HG03520 (cell line): Measurements from ENCODE around the gene SNX25.
"Not testable (repeated sequence)": the region's sequence is repeated elsewhere in the genome, so short reads cannot be mapped to it uniquely, and the experiment has no call there.

Source experiments
- ATAC-seq: cut with Tn5 transposase; IDR thresholded peaks from one replicate; pipeline ENCODE4 v1.9.1; 2021; ENCODE audit warnings: mild to moderate bottlenecking, moderate library complexity; ENCODE audit not compliant: unreplicated experiment

Gene SNX25

GRCh38 chr4:185258741-185259140 is 49.3 kb downstream of the SNX25 start:
- not testable (repeated sequence) for ATAC-seq

DNA sequence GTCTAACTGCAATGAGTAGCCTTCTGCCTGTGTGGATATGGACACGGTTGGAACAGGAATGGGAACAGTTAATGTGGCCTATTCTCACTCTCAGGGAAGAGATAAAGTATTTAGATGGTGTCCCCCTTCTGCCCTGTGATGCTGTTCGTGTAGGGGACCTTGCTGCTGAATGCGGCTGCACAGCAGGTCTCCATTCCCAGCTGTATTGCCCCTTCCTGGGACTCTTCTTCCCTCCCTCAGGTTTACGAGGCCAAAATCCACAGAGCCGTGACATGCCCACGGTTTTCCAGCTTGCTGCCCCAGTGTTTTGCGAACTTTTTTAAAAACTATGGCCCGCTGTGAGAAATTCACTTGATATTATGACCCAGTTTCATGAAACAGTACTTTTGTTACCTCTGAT is 50.3 kb downstream of the SNX25 start:
- no peak for ATAC-seq

DNA sequence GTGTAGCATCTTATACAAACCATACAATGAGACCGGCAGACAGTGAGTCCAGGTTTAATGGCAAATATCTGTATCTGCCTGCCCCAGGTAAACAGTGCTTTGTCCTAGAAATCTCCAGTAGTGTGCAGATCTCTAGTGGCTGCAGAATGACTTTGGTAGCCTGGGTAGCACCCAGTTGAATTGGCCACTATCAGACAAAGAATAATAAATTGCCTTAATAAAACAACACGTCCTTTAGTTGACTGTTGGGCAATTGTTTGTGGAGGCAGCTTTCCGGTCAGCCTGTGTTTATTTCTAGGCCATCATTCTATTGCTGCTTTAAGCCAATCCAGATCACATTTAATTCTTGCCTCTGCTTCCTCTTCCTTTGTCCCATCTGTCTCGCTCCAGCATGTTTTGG is 52.5 kb downstream of the SNX25 start:
- ATAC-seq: no peak

DNA sequence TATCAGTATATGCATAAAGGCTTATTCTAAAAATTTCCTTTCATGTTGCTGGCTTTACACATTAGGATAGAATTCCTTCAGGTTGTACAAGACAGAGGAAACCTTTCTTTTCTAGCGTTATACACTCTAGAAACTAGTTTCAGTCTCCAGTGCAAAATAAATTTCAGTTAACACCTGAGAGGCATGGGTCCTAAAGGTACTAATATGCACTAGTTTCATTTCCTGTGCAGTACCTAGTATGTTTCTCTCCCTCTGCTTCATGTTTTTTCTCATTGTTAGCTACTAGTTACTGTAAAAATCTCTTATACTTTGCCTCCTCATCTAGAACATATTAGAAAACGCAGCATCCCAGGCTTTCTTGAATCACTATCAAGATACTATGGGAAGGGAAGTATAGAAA is 54.0 kb downstream of the SNX25 start:
- ATAC-seq: peak; percentile 55

- ATAC-seq: peak; percentile 66
These were observed 56.5 kb downstream of the SNX25 start for GRCh38 chr4:185265942-185266341.

- ATAC-seq: no peak
These were observed 59.9 kb downstream of the SNX25 start for GRCh38 chr4:185269286-185269685.

DNA sequence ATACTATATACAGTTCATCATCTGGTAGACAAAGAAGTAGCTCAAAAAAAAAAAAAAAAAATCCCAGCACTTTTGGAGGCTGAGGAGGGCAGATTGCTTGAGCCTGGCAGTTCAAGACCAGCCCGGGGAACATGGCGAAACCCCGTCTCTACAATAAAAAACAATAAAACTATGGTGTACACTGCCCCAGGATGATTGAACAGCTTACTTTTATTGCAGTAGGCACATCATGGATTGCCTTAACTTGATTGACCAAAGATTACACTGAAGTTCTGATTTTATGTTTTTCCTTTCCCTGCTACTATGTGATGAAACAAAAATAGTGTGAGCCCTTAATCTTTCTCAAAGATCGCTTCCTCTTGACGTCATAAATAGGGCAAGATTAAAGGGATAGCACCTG is 60.6 kb downstream of the SNX25 start:
- ATAC-seq: no peak

- no peak for ATAC-seq
These were observed 61.5 kb downstream of the SNX25 start for GRCh38 chr4:185270885-185271284.

DNA sequence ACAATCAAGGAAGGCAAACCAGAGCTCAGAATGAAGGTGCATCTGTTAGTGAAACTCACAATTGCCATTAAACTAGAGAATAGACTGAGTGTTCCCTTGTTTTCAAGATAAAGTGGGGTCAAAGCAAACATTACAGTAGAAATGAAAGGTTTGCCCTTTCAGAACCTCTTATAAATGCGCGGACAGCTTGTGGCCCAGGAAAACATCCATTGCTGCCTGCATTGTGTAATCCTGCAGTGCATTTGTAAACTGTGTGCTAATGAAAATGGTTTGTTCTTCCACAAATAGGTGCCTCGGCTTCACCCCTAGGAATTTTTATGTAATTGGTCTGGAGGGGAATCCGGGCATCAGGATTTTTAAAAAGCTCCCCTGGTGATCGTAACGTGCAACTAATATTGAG is 62.8 kb downstream of the SNX25 start:
- no peak for ATAC-seq

GRCh38 chr4:185275501-185275900 is 66.1 kb downstream of the SNX25 start:
- ATAC-seq: no peak

DNA sequence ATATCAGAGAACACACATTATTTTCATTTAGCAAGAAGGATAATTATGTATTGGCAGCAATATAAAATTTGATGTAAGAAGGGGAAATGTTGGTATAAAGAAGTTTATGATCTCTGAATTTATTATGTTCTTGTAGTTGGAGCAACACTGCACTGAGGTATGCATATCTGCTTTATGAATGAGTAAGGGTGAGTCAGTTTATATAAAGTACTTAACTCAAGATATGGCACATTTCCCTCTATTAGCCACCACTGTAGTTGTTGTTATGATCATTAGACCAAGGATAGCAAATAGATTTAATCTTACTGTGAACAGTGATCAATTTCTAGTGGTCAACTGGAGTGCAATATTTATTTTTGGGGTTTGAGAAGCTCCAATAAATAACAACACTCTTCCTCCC is 66.6 kb downstream of the SNX25 start:
- no peak for ATAC-seq

GRCh38 chr4:185278716-185279115 is 69.3 kb downstream of the SNX25 start:
- no peak for ATAC-seq

GRCh38 chr4:185280608-185281007 is 71.2 kb downstream of the SNX25 start:
- no peak for ATAC-seq

GRCh38 chr4:185282968-185283367 is 73.6 kb downstream of the SNX25 start:
- ATAC-seq: no peak

DNA sequence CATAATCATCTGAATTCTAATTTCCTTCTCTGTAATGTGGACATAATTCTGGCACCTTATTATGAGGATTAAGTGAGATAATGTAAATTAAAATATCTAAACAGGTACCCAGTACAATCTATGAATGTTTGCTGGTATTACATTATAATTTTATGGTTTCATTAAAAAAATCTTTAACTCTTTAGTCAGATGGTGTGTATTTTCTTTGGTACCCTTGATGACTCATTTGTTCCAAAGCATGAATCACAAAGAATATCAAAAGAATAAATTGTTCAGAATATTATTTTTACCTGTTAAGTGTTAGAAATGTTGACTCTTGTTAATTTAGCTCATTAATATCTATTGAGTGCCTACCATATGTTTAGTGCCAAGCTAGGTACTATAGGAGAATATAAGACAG is 74.3 kb downstream of the SNX25 start:
- ATAC-seq: no peak

DNA sequence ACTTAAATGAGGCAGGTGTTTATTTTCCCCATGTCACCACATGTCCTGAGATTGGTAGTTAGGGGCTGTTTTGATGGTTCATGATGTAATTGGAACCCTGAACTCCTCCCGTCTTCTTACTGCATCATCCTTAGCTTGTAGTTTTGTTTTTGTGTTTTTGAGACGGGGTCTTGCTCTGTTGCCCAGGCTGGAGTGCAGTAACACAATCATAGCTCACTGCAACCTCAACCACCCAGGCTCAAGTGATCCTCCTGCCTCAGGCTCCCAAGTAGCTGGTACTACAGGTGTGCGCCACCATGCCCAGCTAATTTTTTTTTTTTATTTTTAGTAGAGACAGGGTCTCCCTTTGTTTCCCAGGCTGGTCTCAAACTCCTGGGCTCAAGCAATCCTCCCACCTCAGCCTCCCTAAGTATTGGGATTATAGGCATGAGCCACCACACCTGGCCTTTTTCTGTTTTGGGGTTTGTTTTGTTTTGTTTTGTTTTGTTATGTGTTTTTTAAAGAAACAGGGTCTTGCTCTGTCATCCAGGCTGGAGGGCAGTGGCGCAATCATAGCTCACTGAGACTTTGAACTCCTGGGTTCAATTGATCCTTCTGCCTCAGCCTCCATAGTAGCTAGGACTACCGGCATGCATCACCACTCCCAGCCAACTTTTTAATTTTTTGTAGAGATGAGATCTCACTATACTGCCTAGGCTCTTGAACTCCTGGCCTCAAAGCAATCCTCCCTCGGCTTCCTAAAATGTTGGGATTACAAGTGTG is 76.4 kb downstream of the SNX25 start:
- no peak for ATAC-seq

GRCh38 chr4:185286571-185286970 is 77.2 kb downstream of the SNX25 start:
- ATAC-seq: no peak

DNA sequence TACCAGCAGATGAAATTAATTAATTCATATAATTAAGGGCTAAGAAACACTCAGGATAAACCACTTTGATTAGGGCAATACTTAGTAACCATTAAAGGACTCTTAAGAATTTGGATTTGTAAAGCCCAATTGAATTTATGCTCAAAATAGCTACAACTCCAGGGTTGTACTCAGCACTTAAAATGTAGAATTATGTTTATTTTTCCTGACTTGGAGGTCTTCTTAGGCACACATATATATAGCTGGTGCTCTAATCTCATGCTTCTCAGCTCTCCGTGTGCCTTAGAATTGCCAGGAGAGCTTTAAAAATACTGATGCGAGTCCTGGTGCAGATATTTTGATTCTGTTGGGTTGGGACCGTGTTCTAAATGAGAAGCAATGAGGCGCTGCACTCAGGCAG is 77.6 kb downstream of the SNX25 start:
- no peak for ATAC-seq

- ATAC-seq: no peak
These were observed 80.7 kb downstream of the SNX25 start for GRCh38 chr4:185290018-185290607.

DNA sequence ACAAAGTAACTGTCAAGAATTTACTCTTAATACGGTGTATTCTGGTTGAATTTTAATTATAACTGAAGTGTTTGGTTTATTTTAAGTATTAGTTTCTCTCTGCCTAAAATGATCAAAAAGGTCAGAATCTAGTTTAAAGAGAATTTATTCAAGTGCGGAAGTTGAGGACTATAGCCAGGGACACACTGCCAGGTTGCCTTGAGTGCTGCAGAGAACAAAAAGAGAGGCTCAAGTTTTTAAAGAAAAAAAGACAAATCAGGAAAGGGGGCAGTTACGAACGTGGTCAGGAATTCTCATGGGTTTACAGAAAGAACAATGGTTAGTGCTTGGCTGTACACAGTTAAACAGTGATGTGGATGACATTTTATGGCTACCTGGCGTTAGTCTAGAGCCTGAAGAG is 81.3 kb downstream of the SNX25 start:
- no peak for ATAC-seq

GRCh38 chr4:185293202-185293601 is 83.8 kb downstream of the SNX25 start:
- no peak for ATAC-seq

DNA sequence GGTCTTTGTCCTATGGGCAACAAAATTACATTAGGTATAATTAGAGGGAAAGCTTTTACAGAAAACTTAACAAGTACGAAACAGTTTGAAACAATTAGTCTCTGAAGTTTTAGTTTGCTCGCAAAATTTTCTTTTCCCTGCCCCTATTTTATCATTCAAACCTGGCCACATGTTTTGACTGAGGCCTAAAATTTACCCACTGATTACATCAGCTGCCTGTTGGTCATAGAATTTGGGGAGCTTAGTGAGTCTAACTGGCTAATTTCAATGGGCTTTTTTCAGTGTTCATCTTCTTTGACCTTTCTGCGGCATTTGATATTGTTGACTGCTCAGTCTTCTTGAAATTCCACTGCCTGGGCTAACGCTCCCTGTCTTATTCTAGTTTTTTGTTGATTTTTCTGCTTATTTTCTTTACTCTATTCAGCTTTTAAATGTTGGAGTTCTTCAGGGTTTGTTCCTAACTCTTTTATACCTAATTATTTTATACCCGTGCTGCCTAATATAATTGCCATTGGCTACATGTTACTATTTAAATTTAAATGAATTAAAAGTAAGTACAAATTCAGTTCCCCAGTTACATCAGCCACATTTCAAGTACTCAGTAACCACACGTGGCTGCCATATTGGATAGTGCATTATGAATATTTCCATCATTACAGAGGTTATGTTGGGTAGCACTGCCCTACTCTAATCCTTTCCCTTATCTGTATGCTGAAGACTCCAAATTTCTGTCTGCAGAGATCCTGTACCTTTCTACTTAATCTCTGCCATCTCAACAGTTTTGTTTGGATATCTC is 87.5 kb downstream of the SNX25 start:
- ATAC-seq: no peak
